BLaER1 (cell line): ENCODE results near the gene PRSS23.
"Not testable (repeated sequence)": the region's sequence is repeated elsewhere in the genome, so short reads cannot be mapped to it uniquely, and the experiment has no call there.

Experiments used
- H3K27ac ChIP-seq: shearing (Covaris generic); formaldehyde crosslinking; 2 replicates; pipeline ENCODE4 v1.8.1; 2022
- H3K27me3 ChIP-seq: shearing (Covaris generic); formaldehyde crosslinking; 2 replicates; pipeline ENCODE4 v1.8.1; 2022
- H3K36me3 ChIP-seq: shearing (Covaris generic); formaldehyde crosslinking; 2 replicates; pipeline ENCODE4 v1.8.1; 2022
- H3K4me1 ChIP-seq: shearing (Covaris generic); formaldehyde crosslinking; 2 replicates; pipeline ENCODE4 v1.8.1; 2022
- H3K4me2 ChIP-seq: shearing (Covaris generic); formaldehyde crosslinking; 2 replicates; pipeline ENCODE4 v1.8.1; 2022
- H3K4me3 ChIP-seq: shearing (Covaris generic); formaldehyde crosslinking; 2 replicates; pipeline ENCODE4 v1.8.1; 2022
- H3K9ac ChIP-seq: shearing (Covaris generic); formaldehyde crosslinking; 2 replicates; pipeline ENCODE4 v1.8.1; 2022
- H3K9me3 ChIP-seq: shearing (Covaris generic); formaldehyde crosslinking; 2 replicates; pipeline ENCODE4 v1.8.1; 2022
- H4K20me1 ChIP-seq: shearing (Covaris generic); formaldehyde crosslinking; 2 replicates; pipeline ENCODE4 v1.8.1; 2022
- Cebpa-rat ChIP-seq: shearing (Covaris generic); IDR thresholded peaks from 2 replicates; pipeline ENCODE4 v1.8.1; 2022

PRSS23 gene

DNA sequence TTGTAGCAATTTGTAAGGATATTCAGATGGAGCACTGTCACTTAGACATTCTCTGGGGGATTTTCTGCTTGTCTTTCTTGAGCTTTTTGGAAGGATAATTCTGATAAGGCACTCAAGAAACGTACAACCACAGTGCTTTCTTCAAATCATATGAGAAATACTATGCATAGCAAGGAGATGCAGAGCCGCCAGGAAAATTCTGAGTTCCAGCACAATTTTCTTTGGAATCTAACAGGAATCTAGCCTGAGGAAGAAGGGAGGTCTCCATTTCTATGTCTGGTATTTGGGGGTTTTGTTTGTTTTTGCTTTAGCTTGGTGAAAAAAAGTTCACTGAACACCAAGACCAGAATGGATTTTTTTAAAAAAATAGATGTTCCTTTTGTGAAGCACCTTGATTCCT is 9.9 kb downstream of the PRSS23 start:
- Histone ChIP-seq H3K27ac (no peak overlapping the region), H3K9ac (no peak overlapping the region), H3K36me3 (no peaks in the 10 kb centered on the region), H3K4me1 (no peaks in the 10 kb centered on the region), H3K4me3 (no peak overlapping the region), H3K9me3 (no peaks in the 10 kb centered on the region), H4K20me1 (no peaks in the 10 kb centered on the region), H3K4me2 (no peak overlapping the region), H3K27me3 (no peaks in the 10 kb centered on the region)
- TF ChIP-seq Cebpa-rat = no peak

DNA sequence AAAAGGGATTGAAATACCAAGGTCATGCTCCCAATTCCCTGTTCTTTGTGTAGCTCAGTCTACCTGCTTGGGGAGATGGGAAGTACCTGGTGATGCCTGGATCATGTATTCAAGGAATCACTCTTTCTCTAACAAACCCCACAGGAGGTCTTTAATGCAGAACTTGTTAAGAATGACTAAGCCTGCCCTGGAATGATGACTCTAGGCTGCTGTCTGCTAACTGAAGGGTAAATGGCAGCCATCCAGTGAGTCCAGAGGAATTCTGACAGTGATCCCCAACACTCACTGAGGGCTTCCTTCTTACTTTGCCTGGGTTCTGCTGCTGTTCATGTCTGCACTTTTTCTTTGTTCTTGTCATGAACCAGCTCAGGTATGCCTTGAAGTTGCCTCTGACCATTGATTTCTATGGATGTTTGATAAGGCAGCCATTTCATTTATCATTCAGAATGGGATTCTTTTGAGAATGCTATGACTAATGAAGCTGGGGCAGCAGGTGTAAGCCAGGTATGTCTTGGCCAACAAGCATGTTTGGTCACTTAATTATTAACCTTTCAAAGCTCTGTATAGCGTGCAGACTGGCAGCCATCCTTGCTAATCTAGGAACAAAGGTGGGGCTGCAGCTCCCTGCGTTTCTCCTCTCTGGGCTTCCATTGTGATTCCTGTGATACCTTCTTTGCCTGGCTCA is 11.4 kb downstream of the PRSS23 start:
- Histone ChIP-seq H4K20me1 (no peaks in the 10 kb centered on the region), H3K27ac (no peak overlapping the region), H3K4me1 (no peaks in the 10 kb centered on the region), H3K4me3 (no peak overlapping the region), H3K36me3 (no peaks in the 10 kb centered on the region), H3K9ac (no peak overlapping the region), H3K4me2 (no peak overlapping the region), H3K27me3 (no peaks in the 10 kb centered on the region), H3K9me3 (no peaks in the 10 kb centered on the region)
- no peak for TF ChIP-seq Cebpa-rat

DNA sequence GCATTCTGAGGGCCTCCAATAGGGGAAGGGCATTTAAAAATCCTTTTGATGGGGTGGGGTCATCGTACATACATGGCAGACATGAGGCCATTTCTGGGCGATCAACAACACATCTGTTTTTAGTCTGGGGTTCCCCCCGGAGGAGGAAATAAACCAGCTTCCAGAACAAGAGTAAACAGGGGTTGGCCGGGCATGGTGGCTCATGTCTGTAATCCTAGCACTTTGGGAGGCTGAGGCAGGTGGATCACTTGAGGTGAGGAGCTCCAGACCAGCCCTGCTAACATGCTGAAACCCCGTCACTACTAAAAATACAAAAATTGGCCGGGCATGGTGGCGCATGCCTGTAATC is 12.0 kb downstream of the PRSS23 start:
- Histone ChIP-seq H4K20me1 (no peaks in the 10 kb centered on the region), H3K4me2 (no peak overlapping the region), H3K4me1 (no peaks in the 10 kb centered on the region), H3K36me3 (no peaks in the 10 kb centered on the region), H3K9ac (no peak overlapping the region), H3K9me3 (no peaks in the 10 kb centered on the region), H3K27me3 (no peaks in the 10 kb centered on the region), H3K4me3 (no peak overlapping the region), H3K27ac (no peak overlapping the region)
- no peak for TF ChIP-seq Cebpa-rat

DNA sequence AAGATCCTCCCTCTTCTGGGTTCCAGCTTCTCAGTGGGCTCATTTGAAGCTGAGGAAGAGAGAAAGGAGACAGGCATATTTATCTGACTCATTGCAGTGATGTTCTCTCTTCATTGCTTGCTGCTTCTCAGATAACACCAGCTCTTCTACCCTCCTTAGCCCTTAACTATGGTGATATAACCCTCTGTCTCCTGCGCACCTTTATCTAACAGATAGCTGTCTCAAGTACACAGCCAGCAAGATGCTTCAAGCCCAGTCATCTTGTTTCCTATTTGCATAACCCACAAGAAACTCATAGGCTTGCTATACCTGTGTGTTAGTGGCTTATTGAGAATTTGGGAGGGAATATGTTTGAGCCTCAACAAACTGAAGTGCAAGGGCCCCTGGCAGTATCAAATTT is 12.6 kb downstream of the PRSS23 start:
- H3K9ac ChIP-seq = no peak overlapping the region
- no peak overlapping the region for H3K4me3 ChIP-seq
- H3K27me3 ChIP-seq = no peaks in the 10 kb centered on the region
- H3K9me3 ChIP-seq = no peaks in the 10 kb centered on the region
- H3K4me2 ChIP-seq = no peak overlapping the region
- H3K4me1 ChIP-seq = no peaks in the 10 kb centered on the region
- no peaks in the 10 kb centered on the region for H4K20me1 ChIP-seq
- H3K27ac ChIP-seq = no peak overlapping the region
- H3K36me3 ChIP-seq = no peaks in the 10 kb centered on the region
- TF ChIP-seq Cebpa-rat = no peak

DNA sequence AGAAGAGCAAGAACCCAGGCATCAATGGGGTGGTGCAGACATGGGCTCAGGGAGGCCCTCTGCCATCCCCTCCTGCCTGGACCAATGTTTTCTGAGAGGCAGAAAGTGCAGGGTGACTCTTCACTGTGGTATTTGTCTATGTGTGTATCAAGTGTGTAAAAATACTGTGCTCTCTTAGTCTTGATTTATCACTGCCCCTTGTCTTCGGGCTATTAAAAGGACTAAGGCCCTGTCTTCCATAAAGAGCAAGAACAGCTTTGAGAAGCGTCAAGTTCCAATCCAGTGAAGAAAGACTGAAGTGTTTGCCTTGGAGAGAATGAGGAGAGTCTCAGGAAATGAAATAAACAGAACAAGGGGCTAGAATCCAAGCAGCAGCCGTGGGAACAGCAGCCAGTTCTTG is 14.4 kb downstream of the PRSS23 start:
- no peak for TF ChIP-seq Cebpa-rat
- H3K4me3 ChIP-seq = no peak overlapping the region
- no peak overlapping the region for H3K4me2 ChIP-seq
- no peaks in the 10 kb centered on the region for H3K27me3 ChIP-seq
- no peak overlapping the region for H3K9ac ChIP-seq
- H3K36me3 ChIP-seq = no peaks in the 10 kb centered on the region
- H3K27ac ChIP-seq = no peak overlapping the region
- H4K20me1 ChIP-seq = no peaks in the 10 kb centered on the region
- H3K9me3 ChIP-seq = no peaks in the 10 kb centered on the region
- no peaks in the 10 kb centered on the region for H3K4me1 ChIP-seq

DNA sequence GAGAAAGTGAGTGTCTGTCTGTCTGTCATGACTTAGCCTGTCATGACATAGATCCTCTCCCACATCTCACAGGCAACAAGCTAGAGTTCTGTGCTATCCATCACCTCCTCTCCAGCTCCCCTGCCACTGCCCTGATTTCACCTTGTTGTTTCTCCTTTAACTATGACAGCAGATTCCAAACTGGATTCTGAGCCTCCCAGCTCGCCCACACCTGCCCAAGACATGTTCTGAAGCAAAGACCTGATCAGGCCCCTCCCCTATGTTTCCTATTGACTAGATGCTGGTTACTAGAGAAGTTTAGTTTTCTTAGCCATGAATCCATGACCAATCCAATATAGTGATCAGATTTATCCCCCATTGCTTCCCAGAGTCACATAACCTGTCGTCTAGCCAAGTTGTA is 15.4 kb downstream of the PRSS23 start:
- Histone ChIP-seq H3K9ac (no peak overlapping the region), H3K27me3 (no peaks in the 10 kb centered on the region), H3K36me3 (no peaks in the 10 kb centered on the region), H3K9me3 (no peaks in the 10 kb centered on the region), H3K4me2 (no peak overlapping the region), H3K4me1 (no peaks in the 10 kb centered on the region), H4K20me1 (no peaks in the 10 kb centered on the region), H3K4me3 (no peak overlapping the region), H3K27ac (no peak overlapping the region)
- TF ChIP-seq Cebpa-rat = no peak

DNA sequence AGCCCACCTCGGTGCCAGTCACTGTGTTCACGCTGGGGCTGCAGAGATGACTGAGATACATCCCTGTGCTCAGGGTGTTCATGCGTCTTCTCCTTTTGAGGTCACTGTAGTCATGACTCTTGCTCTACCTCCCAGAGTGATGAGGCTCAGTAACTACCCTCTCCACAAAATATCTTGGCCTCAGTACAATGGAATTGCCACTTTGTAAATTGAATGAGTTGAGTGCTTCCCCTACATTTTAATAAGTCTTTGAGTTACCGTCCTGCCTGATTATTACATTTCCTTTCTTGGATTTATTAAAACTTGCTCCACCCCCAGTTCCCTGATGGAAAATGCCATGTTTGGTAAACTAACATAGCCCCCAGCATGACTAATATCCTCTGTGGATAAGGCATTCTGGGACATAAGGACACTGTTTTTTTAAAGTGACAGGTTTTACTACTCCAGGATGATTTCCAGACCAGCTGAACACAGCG is 15.9 kb downstream of the PRSS23 start:
- Histone ChIP-seq H3K36me3 (no peaks in the 10 kb centered on the region), H3K4me1 (no peaks in the 10 kb centered on the region), H4K20me1 (no peaks in the 10 kb centered on the region), H3K27me3 (no peaks in the 10 kb centered on the region), H3K27ac (no peak overlapping the region), H3K9ac (no peak overlapping the region), H3K4me3 (no peak overlapping the region), H3K9me3 (no peaks in the 10 kb centered on the region), H3K4me2 (no peak overlapping the region)
- no peak for TF ChIP-seq Cebpa-rat

DNA sequence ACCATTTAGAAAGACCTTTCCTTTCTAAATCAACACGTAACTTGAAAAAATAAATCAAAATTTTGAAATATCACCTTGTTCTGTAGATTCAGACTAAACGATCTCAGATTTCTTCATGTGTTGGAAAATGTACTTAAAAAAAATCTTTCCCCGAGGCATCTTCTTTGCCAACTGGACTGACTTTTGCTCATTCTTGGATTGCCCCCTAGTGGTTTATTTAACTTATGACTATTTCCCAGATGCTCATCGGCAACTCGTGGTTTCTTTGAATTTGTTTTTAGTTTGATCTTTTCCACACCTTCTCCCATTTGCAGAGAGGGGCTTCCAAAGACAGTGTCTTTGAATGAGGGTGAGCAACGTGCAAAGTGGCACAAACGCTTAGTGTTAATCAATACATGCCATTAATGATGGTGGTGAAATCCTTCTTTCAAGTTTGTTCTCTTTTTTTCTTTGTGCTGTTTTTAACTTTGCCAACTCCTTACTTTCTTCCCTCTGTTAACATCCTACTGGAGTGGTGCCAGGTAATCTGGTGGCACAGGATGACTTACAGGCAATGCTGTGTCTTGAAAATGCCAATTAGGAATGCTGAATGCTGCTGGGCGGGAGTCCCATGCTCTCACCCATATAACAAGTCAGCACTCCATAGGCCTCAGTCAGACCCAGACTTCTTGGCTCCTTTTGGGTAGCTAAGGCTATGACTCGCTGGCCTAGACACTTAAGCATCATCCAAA is 18.3 kb downstream of the PRSS23 start:
- Histone ChIP-seq H3K27me3 (no peaks in the 10 kb centered on the region), H4K20me1 (no peaks in the 10 kb centered on the region), H3K9ac (no peak overlapping the region), H3K4me1 (no peaks in the 10 kb centered on the region), H3K9me3 (no peaks in the 10 kb centered on the region), H3K4me2 (no peak overlapping the region), H3K27ac (no peak overlapping the region), H3K36me3 (no peaks in the 10 kb centered on the region), H3K4me3 (no peak overlapping the region)
- no peak for TF ChIP-seq Cebpa-rat

DNA sequence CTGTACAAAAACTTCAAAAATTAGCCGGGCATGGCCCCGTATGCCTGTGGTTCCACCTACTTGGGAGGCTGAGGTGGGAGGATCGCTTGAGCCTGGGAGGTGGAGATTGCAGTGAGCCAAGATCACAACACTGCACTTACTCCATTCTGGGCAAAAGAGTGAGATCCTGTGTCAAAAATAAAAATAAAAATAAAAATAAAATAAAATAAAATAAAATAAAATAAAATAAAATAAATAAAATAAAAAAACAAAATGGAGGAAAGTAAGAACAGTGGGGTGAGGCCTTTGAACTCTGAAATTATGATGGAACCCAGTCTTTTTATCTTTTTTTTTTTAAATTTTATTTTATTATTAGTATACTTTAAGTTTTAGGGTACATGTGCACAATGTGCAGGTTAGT is 23.8 kb downstream of the PRSS23 start:
- not testable (repeated sequence) for H3K27me3 ChIP-seq, H3K27ac ChIP-seq, H3K4me1 ChIP-seq, H4K20me1 ChIP-seq, H3K36me3 ChIP-seq, H3K4me3 ChIP-seq, H3K9ac ChIP-seq, H3K9me3 ChIP-seq, H3K4me2 ChIP-seq

DNA sequence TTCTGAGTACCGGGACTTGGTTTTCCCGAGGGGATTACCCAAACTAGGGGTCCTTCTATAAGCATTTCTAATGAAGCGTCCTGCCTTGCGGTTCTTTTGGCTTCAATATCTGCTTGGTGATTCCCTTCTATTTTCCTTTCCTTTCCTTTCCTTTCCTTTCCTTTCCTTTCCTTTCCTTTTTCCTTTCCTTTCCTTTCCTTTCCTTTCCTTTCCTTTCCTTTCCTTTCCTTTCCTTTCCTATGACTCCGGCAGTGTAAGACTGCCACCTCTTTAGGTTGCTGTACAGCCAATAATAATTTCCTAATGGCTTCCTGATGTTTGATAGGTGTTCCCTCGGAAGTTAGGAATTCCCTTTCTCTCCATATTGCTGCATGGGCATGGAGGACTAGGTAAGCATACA is 34.0 kb downstream of the PRSS23 start:
- H3K27me3 ChIP-seq, H3K4me3 ChIP-seq, H3K36me3 ChIP-seq, H3K4me2 ChIP-seq, H3K9me3 ChIP-seq, H3K9ac ChIP-seq, H3K27ac ChIP-seq, H3K4me1 ChIP-seq, H4K20me1 ChIP-seq: not testable (repeated sequence)

DNA sequence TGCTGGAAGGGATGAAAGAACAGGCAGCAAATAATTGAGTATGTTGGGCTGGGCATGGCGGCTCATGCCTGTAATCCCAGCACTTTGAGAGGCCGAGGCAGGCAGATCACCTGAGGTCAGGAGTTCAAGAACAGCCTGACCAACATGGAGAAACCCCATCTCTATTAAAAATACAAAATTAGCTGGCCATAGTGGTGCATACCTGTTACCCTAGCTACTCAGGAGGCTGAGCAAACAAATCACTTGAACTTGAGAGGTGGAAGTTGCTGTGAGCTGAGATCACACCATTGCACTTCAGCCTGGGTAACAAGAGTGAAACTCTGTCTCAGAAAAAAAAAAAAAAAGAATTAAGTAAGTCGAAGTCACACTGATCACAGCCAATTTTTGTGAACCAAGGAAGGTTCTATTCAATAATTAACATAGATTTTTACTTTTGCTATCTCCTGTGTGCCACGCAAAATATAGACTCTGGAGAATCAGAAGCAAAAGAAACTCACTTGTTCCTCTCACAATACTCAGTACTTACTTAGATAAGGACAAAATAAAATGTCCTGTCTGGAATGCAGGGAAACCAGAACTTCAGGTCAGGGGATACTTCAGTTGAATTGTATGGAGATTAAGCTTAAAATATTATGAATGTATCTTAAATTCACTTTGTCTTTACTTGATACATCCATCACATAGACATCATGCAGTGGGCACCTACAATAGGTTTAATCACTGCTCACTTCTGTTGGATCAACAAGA is 44.6 kb downstream of the PRSS23 start:
- H3K36me3 ChIP-seq, H3K4me1 ChIP-seq, H3K4me3 ChIP-seq, H3K4me2 ChIP-seq, H3K9ac ChIP-seq, H4K20me1 ChIP-seq, H3K27ac ChIP-seq, H3K9me3 ChIP-seq, H3K27me3 ChIP-seq: not testable (repeated sequence)
